IMR-90 (cell line): Measurements from ENCODE around the gene IFI44L.

ENCODE experiments used
- CEBPB ChIP-seq: IDR thresholded peaks from 2 replicates; pipeline ENCODE4 v1.6.1; 2012; ENCODE audit warnings: low read depth, low read length, improper control_type of control experiment
- FOS ChIP-seq: fragments of 150-350 bp; IDR thresholded peaks from 2 replicates; pipeline ENCODE4 v1.6.1; 2016; ENCODE audit warnings: low read depth, low read length
- MAFK ChIP-seq: IDR thresholded peaks from 2 replicates; pipeline ENCODE4 v1.6.1; 2012; ENCODE audit warnings: low read depth, low read length, improper control_type of control experiment
- MAZ ChIP-seq: IDR thresholded peaks from 2 replicates; pipeline ENCODE4 v1.6.1; 2012; ENCODE audit warnings: low read depth, mild to moderate bottlenecking, low read length, improper control_type of control experiment, moderate library complexity, borderline replicate concordance
- MXI1 ChIP-seq: IDR thresholded peaks from 2 replicates; pipeline ENCODE4 v1.6.1; 2012; ENCODE audit warnings: low read depth, mild to moderate bottlenecking, low read length, moderate library complexity, borderline replicate concordance
- NFE2L2 ChIP-seq: fragments of 150-350 bp; IDR thresholded peaks from 2 replicates; pipeline ENCODE4 v1.6.1; 2016; ENCODE audit warnings: low read depth, mild to moderate bottlenecking, low read length
- POLR2A ChIP-seq: IDR thresholded peaks from 2 replicates; pipeline ENCODE4 v1.6.1; 2012; ENCODE audit warnings: mild to moderate bottlenecking, low read depth, low read length
- RAD21 ChIP-seq: IDR thresholded peaks from 2 replicates; pipeline ENCODE4 v1.6.1; 2012; ENCODE audit warnings: low read length, improper control_type of control experiment
- SMC3 ChIP-seq: fragments of 150-350 bp; IDR thresholded peaks from 2 replicates; pipeline ENCODE4 v1.6.1; 2016; ENCODE audit warnings: low read depth, mild to moderate bottlenecking, antibody characterized with exemption, low read length, moderate library complexity
- TF ChIP-seq, protein P1 (sequence below): conservative IDR thresholded peaks from 2 replicates; pipeline ENCODE4 v1.5.1; 2012; ENCODE audit warnings: mild to moderate bottlenecking, low read depth, low read length, improper control_type of control experiment
- TF ChIP-seq, protein P2 (sequence below): fragments of 150-350 bp; IDR thresholded peaks from 2 replicates; pipeline ENCODE4 v1.6.1; 2017; ENCODE audit warnings: mild to moderate bottlenecking, antibody characterized with exemption, low read length, low read depth

DNA sequence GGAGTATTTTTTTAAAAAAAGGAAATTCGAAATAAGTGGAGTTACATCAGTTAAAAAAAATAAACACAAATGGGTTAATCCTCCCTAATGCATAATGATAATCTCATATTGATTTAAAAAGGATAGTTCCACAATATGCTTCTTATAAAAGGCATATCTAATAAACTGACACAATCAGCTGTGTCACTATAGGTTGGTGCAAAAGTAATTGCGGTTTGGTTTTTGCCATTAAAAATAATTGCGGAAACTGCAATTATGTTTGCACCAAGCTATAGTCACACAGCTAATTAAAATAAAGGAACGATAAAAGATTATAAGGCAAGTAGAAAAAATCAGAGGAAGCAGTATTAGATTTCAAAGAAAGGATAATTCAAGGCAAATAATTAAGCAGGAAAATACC, 21.0 kb upstream of the IFI44L start:
- TF ChIP-seq POLR2A (no peak), SMC3 (no peak), RAD21 (no peak), CEBPB (no peak), NFE2L2 (no peak), FOS (no peak), MAZ (no peak), MXI1 (no peak), MAFK (no peak)
- TF ChIP-seq, protein P1, sequence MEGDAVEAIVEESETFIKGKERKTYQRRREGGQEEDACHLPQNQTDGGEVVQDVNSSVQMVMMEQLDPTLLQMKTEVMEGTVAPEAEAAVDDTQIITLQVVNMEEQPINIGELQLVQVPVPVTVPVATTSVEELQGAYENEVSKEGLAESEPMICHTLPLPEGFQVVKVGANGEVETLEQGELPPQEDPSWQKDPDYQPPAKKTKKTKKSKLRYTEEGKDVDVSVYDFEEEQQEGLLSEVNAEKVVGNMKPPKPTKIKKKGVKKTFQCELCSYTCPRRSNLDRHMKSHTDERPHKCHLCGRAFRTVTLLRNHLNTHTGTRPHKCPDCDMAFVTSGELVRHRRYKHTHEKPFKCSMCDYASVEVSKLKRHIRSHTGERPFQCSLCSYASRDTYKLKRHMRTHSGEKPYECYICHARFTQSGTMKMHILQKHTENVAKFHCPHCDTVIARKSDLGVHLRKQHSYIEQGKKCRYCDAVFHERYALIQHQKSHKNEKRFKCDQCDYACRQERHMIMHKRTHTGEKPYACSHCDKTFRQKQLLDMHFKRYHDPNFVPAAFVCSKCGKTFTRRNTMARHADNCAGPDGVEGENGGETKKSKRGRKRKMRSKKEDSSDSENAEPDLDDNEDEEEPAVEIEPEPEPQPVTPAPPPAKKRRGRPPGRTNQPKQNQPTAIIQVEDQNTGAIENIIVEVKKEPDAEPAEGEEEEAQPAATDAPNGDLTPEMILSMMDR: no peak
- TF ChIP-seq, protein P2, sequence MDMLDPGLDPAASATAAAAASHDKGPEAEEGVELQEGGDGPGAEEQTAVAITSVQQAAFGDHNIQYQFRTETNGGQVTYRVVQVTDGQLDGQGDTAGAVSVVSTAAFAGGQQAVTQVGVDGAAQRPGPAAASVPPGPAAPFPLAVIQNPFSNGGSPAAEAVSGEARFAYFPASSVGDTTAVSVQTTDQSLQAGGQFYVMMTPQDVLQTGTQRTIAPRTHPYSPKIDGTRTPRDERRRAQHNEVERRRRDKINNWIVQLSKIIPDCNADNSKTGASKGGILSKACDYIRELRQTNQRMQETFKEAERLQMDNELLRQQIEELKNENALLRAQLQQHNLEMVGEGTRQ: no peak
